Measurements from ENCODE around the gene CDC42BPB. TPM values are rescaled to one million over a fixed set of nuclear protein-coding genes. Genes with fewer than 3 reads are reported as not detected.

CDC42BPB gene
- total RNA-seq, 3 donors from 2014 or later = 64.0 to 110 (median 98.0) TPM

GRCh38 chr14:102903889-102904512 is 153.3 kb downstream of the CDC42BPB start:
- H3K9me3 ChIP-seq = no peaks in the 10 kb centered on the region
- no peak overlapping the region for H3K27ac ChIP-seq
- no peaks in the 10 kb centered on the region for H3K4me1 ChIP-seq
- no peak for TF ChIP-seq POLR2A (IDR thresholded peaks at IDR 0.05)
- H3K27me3 ChIP-seq = no peaks in the 10 kb centered on the region
- H3K4me3 ChIP-seq = no peak overlapping the region
- DNase-seq (ENCODE audit: low spot score in 2 of 2) = no peak
- intact Hi-C loops (cut with DNase I; ENCODE audit: low total_unique reads) = no loop called here
- H3K36me3 ChIP-seq = no peaks in the 10 kb centered on the region

- DNase-seq (ENCODE audit: low spot score in 2 of 2) = no peak
- no peaks in the 10 kb centered on the region for H3K27me3 ChIP-seq
- H3K9me3 ChIP-seq = no peaks in the 10 kb centered on the region
- H3K27ac ChIP-seq = no peak overlapping the region
- H3K36me3 ChIP-seq = no peaks in the 10 kb centered on the region
- TF ChIP-seq POLR2AphosphoS5 (IDR thresholded peaks at IDR 0.05) (no peak), CTCF (IDR thresholded peaks at IDR 0.05) (no peak), POLR2A (IDR thresholded peaks at IDR 0.05) (no peak)
- H3K4me3 ChIP-seq = no peak overlapping the region
- intact Hi-C loops (cut with DNase I; ENCODE audit: low total_unique reads) = no loop called here
- no peaks in the 10 kb centered on the region for H3K4me1 ChIP-seq
These were observed 154.0 kb downstream of the CDC42BPB start for GRCh38 chr14:102903248-102903888.

- no peaks in the 10 kb centered on the region for H3K4me1 ChIP-seq
- H3K9me3 ChIP-seq = no peaks in the 10 kb centered on the region
- no peak overlapping the region for H3K27ac ChIP-seq
- intact Hi-C loops (cut with DNase I; ENCODE audit: low total_unique reads) = no loop called here
- DNase-seq (ENCODE audit: low spot score in 2 of 2) = no peak
- no peaks in the 10 kb centered on the region for H3K36me3 ChIP-seq
- TF ChIP-seq CTCF (IDR thresholded peaks at IDR 0.05) (no peak), POLR2AphosphoS5 (IDR thresholded peaks at IDR 0.05) (no peak), POLR2A (IDR thresholded peaks at IDR 0.05) (no peak)
- no peak overlapping the region for H3K4me3 ChIP-seq
- H3K27me3 ChIP-seq = no peaks in the 10 kb centered on the region
These were observed 154.7 kb downstream of the CDC42BPB start for GRCh38 chr14:102902523-102903247.

GRCh38 chr14:102902086-102902485 is 155.3 kb downstream of the CDC42BPB start:
- intact Hi-C loops (cut with DNase I; ENCODE audit: low total_unique reads) = no loop called here
- no peaks in the 10 kb centered on the region for H3K4me1 ChIP-seq
- no peaks in the 10 kb centered on the region for H3K27me3 ChIP-seq
- H3K4me3 ChIP-seq = no peak overlapping the region
- H3K27ac ChIP-seq = no peak overlapping the region
- DNase-seq (ENCODE audit: low spot score in 2 of 2) = no peak
- H3K36me3 ChIP-seq = no peaks in the 10 kb centered on the region
- TF ChIP-seq POLR2A (IDR thresholded peaks at IDR 0.05) (no peak), CTCF (IDR thresholded peaks at IDR 0.05) (no peak), POLR2AphosphoS5 (IDR thresholded peaks at IDR 0.05) (no peak)
- no peaks in the 10 kb centered on the region for H3K9me3 ChIP-seq

- TF ChIP-seq CTCF (IDR thresholded peaks at IDR 0.05) (no peak), POLR2AphosphoS5 (IDR thresholded peaks at IDR 0.05) (no peak)
These were observed 155.7 kb downstream of the CDC42BPB start for GRCh38 chr14:102901633-102902032.

More at GRCh38 chr14:102901633-102902032, 155.7 kb downstream of the CDC42BPB start:
- Histone ChIP-seq H3K27ac (no peak overlapping the region), H3K36me3 (no peaks in the 10 kb centered on the region), H3K9me3 (no peaks in the 10 kb centered on the region), H3K4me3 (no peak overlapping the region), H3K27me3 (no peaks in the 10 kb centered on the region), H3K4me1 (no peaks in the 10 kb centered on the region)
- no peak for DNase-seq (ENCODE audit: low spot score in 2 of 2)
- intact Hi-C loops (cut with DNase I; ENCODE audit: low total_unique reads) = no loop called here

Data from breast epithelium (tissue), 4 donors.